H9 (cell line): ENCODE measurements around the gene HOXB1. TPM values are rescaled to one million over a fixed set of nuclear protein-coding genes. Genes with fewer than 3 reads are reported as not detected.

Source experiments
- DNase-seq: peaks from one replicate; pipeline ENCODE4 v3.0.0-alpha.2; 2017
- H2AFZ ChIP-seq: one replicate; pipeline ENCODE4 v1.6.1; 2013; ENCODE audit warnings: mild to moderate bottlenecking, low read length, control low read depth, moderate library complexity
- H2AK5ac ChIP-seq: 2 replicates; pipeline ENCODE4 v1.6.1; 2013; ENCODE audit warnings: low read length, control low read depth, mixed read lengths; ENCODE audit not compliant: insufficient read length
- H2BK120ac ChIP-seq: one replicate; pipeline ENCODE4 v1.6.1; 2013; ENCODE audit warnings: low read depth, mild to moderate bottlenecking, low read length, control low read depth, inconsistent platforms; ENCODE audit not compliant: poor library complexity, severe bottlenecking
- H2BK12ac ChIP-seq: 2 replicates; pipeline ENCODE4 v1.6.1; 2013; ENCODE audit warnings: low read length, control low read depth, mixed read lengths, low read depth; ENCODE audit not compliant: insufficient read length
- H2BK15ac ChIP-seq: 2 replicates; pipeline ENCODE4 v1.6.1; 2013; ENCODE audit warnings: low read depth, low read length, control low read depth
- H2BK20ac ChIP-seq: one replicate; pipeline ENCODE4 v1.6.1; 2013; ENCODE audit warnings: low read depth, mild to moderate bottlenecking, low read length, control low read depth, inconsistent platforms; ENCODE audit not compliant: poor library complexity, severe bottlenecking
- H2BK5ac ChIP-seq: 2 replicates; pipeline ENCODE4 v1.6.1; 2013; ENCODE audit warnings: low read length, control low read depth, mixed read lengths; ENCODE audit not compliant: insufficient read length
- H3K14ac ChIP-seq: 2 replicates; pipeline ENCODE4 v1.6.1; 2013; ENCODE audit warnings: low read length, control low read depth; ENCODE audit not compliant: insufficient read depth
- H3K18ac ChIP-seq: 2 replicates; pipeline ENCODE4 v1.6.1; 2013; ENCODE audit warnings: low read depth, mild to moderate bottlenecking, mixed read lengths, low read length, control low read depth; ENCODE audit not compliant: insufficient read length
- H3K23ac ChIP-seq: 2 replicates; pipeline ENCODE4 v1.6.1; 2013; ENCODE audit warnings: low read length, control low read depth, mixed read lengths, low read depth; ENCODE audit not compliant: insufficient read length
- H3K23me2 ChIP-seq: 2 replicates; pipeline ENCODE4 v1.6.1; 2013; ENCODE audit warnings: low read depth, mild to moderate bottlenecking, mixed read lengths, low read length, control low read depth; ENCODE audit not compliant: insufficient read length, poor library complexity, severe bottlenecking
- H3K27ac ChIP-seq: 2 replicates; pipeline ENCODE4 v1.5.1; 2013; ENCODE audit warnings: low read length, control low read depth, mixed read lengths, low read depth; ENCODE audit not compliant: insufficient read length
- H3K27me3 ChIP-seq: 2 replicates; pipeline ENCODE4 v1.6.1; 2013; ENCODE audit warnings: low read length, control low read depth, inconsistent platforms; ENCODE audit not compliant: insufficient read depth
- H3K4ac ChIP-seq: 2 replicates; pipeline ENCODE4 v1.6.1; 2013; ENCODE audit warnings: low read depth, mild to moderate bottlenecking, control low read depth, inconsistent platforms, low read length, moderate library complexity
- H3K4me1 ChIP-seq: 2 replicates; pipeline ENCODE4 v1.6.1; 2013; ENCODE audit warnings: low read length, control low read depth, inconsistent platforms; ENCODE audit not compliant: insufficient read depth
- H3K4me2 ChIP-seq: 2 replicates; pipeline ENCODE4 v1.6.1; 2013; ENCODE audit warnings: low read length, control low read depth, mixed read lengths; ENCODE audit not compliant: insufficient read length, insufficient read depth
- H3K56ac ChIP-seq: 2 replicates; pipeline ENCODE4 v1.6.1; 2013; ENCODE audit warnings: low read depth, mild to moderate bottlenecking, mixed read lengths, low read length, control low read depth; ENCODE audit not compliant: insufficient read length
- H3K79me1 ChIP-seq: 2 replicates; pipeline ENCODE4 v1.6.1; 2013; ENCODE audit warnings: low read depth, mild to moderate bottlenecking, moderate library complexity, low read length, control low read depth, inconsistent platforms; ENCODE audit not compliant: insufficient read depth, poor library complexity, severe bottlenecking
- H3K79me2 ChIP-seq: 2 replicates; pipeline ENCODE4 v1.6.1; 2013; ENCODE audit warnings: low read length, control low read depth, inconsistent platforms; ENCODE audit not compliant: insufficient read depth
- H3K9ac ChIP-seq: 2 replicates; pipeline ENCODE4 v1.6.1; 2013; ENCODE audit warnings: low read length, control low read depth, mixed read lengths; ENCODE audit not compliant: insufficient read length; ENCODE audit errors: extremely low read depth
- H3K9me3 ChIP-seq: one replicate; pipeline ENCODE4 v1.6.1; 2013; ENCODE audit warnings: low read depth, low read length, inconsistent platforms; ENCODE audit not compliant: control insufficient read depth
- H3T11ph ChIP-seq: one replicate; pipeline ENCODE4 v1.6.1; 2013; ENCODE audit warnings: mild to moderate bottlenecking, low read length, control low read depth, inconsistent platforms
- H4K20me1 ChIP-seq: one replicate; pipeline ENCODE4 v1.6.1; 2013; ENCODE audit not compliant: control insufficient read depth, insufficient read length, insufficient read depth
- H4K5ac ChIP-seq: 2 replicates; pipeline ENCODE4 v1.6.1; 2013; ENCODE audit warnings: low read depth, mild to moderate bottlenecking, mixed read lengths, low read length, control low read depth; ENCODE audit not compliant: insufficient read length
- H4K8ac ChIP-seq: replicated peaks from 2 replicates; pipeline ENCODE4 v1.6.1; 2013; ENCODE audit warnings: low read length, control low read depth, mixed read lengths, low read depth; ENCODE audit not compliant: insufficient read length
- H4K91ac ChIP-seq: 2 replicates; pipeline ENCODE4 v1.6.1; 2013; ENCODE audit warnings: low read depth, mild to moderate bottlenecking, moderate library complexity, mixed read lengths, low read length, control low read depth; ENCODE audit not compliant: insufficient read length
- H3K27ac Mint-ChIP-seq, 3 experiments: 2 replicates in 2 of 3; 3 replicates in 1 of 3; pipeline ENCODE4 v1.8.0; 2020 to 2021; ENCODE audit warnings: mixed read lengths in 3 of 3, mild to moderate bottlenecking in 1 of 3, moderate library complexity in 1 of 3
- H3K27me3 Mint-ChIP-seq: 2 replicates; pipeline ENCODE4 v1.8.0; 2021; ENCODE audit warnings: low read depth, mild to moderate bottlenecking, moderate library complexity, mixed read lengths
- H3K36me3 Mint-ChIP-seq, 3 experiments: 2 replicates in 2 of 3; 3 replicates in 1 of 3; pipeline ENCODE4 v1.8.0; 2020 to 2021; ENCODE audit warnings: low read depth in 3 of 3, mixed read lengths in 3 of 3; ENCODE audit not compliant: insufficient read depth in 1 of 3
- H3K4me1 Mint-ChIP-seq, 2 experiments: 2 replicates each; pipeline ENCODE4 v1.8.0; 2020; ENCODE audit warnings: mixed read lengths in 2 of 2
- H3K4me3 Mint-ChIP-seq, 2 experiments: 2 replicates in 1 of 2; 3 replicates in 1 of 2; pipeline ENCODE4 v1.8.0; 2020 to 2021; ENCODE audit warnings: mild to moderate bottlenecking in 2 of 2, mixed read lengths in 2 of 2, moderate library complexity in 1 of 2
- H3K9me3 Mint-ChIP-seq, 2 experiments: 2 replicates in 1 of 2; 3 replicates in 1 of 2; pipeline ENCODE4 v1.8.0; 2020; ENCODE audit warnings: mild to moderate bottlenecking in 2 of 2, mixed read lengths in 2 of 2, moderate library complexity in 1 of 2
- CTCF ChIP-seq: fragments of 200-600 bp; sonication (generic); conservative IDR thresholded peaks from 3 replicates; pipeline ENCODE4 v1.8.0; 2021; ENCODE audit warnings: antibody characterized with exemption, mild to moderate bottlenecking
- WGBS: extraction: QIAGEN DNeasy Blood & Tissue Kit; methylation state at CpG from one replicate; pipeline ENCODE4 v1.1.7; 2013; ENCODE audit warnings: missing lambda C conversion rate, low lambda C conversion rate, mixed read lengths; ENCODE audit not compliant: insufficient read length; ENCODE audit errors: extremely low coverage; 5-methylcytosine and 5-hydroxymethylcytosine counted together
- total RNA-seq: library from RNA; stranded (reverse); gene quantifications from 2 replicates; pipeline ENCODE4 v1.2.1, GENCODE V29; 2021

Gene HOXB1
- total RNA-seq, 1 experiment from 2014 or later, result not detected

- Histone ChIP-seq H3K79me2 (no peaks in the 10 kb centered on the region), H3T11ph (no peak overlapping the region), H3K27me3 (peaks cover 93% of the 10 kb centered on the region), H4K5ac (no peak overlapping the region), H3K27ac (no peak overlapping the region), H2BK12ac (no peak overlapping the region), H3K9me3 (no peaks in the 10 kb centered on the region), H2AK5ac (no peak overlapping the region), H2BK15ac (no peak overlapping the region), H4K8ac (no peak overlapping the region), H3K4me2 (no peak overlapping the region), H3K4ac (no peak overlapping the region), H2AFZ (no peak overlapping the region), H3K4me1 (no peaks in the 10 kb centered on the region), H2BK5ac (no peak overlapping the region), H3K18ac (no peak overlapping the region), H4K91ac (no peak overlapping the region), H2BK20ac (no peak overlapping the region), H3K23ac (no peak overlapping the region), H2BK120ac (no peak overlapping the region), H3K14ac (no peak overlapping the region), H3K23me2 (no peaks in the 10 kb centered on the region), H3K56ac (no peak overlapping the region), H3K79me1 (no peaks in the 10 kb centered on the region), H3K9ac (no peak overlapping the region), H4K20me1 (peaks cover 3% of the 10 kb centered on the region)
- Mint-ChIP-seq H3K27ac (no peak overlapping the region), H3K4me1 (peaks cover 9 to 28% of the 10 kb centered on the region in 2 experiments), H3K27me3 (peaks cover 99% of the 10 kb centered on the region), H3K4me3 (peak overlapping the region in 1 of 2 experiments; percentile 73; a peak in 3 of 5 replicates), H3K36me3 (peaks cover 0 to 2% (median 0%) of the 10 kb centered on the region in 3 experiments; a peak in 1 of 7 replicates), H3K9me3 (peaks cover 6 to 10% of the 10 kb centered on the region in 2 experiments; a peak in 4 of 5 replicates)
- no CpG with 5 or more reads among the region's 36 CpGs for WGBS
- DNase-seq, result peak; percentile 69
- no peak for TF ChIP-seq CTCF
These were observed 24.7 kb upstream of the HOXB1 start for GRCh38 chr17:48555258-48556228.
